HCT116 (cell line): ENCODE measurements around the gene ACTG1. TPM values are rescaled to one million over a fixed set of nuclear protein-coding genes. Genes with fewer than 3 reads are reported as not detected.

Experiments used
- ATAC-seq: fragments of 200-7000 bp; cut with Tn5 transposase; 2 replicates; pipeline ENCODE4 v1.9.1; 2020; ENCODE audit warnings: mild to moderate bottlenecking, moderate library complexity
- BruUV-seq: library from RNA; stranded (reverse); fragments of 400-500 nt; replicated peaks from 2 replicates; lab custom pipeline; 2021; lab: Mats Ljungman, UMichigan
- CTCF ChIA-PET: fragments of 300-600 bp; sonication (Branson Sonifier 250); formaldehyde crosslinking; loops from one replicate; lab custom pipeline; 2021; ENCODE audit warnings: antibody characterized with exemption; lab: Charles Lee
- POLR2A ChIA-PET: fragments of 300-600, 350-600 bp; sonication (Branson Sonifier 250); formaldehyde crosslinking; loops from one replicate; lab custom pipeline; 2021; ENCODE audit warnings: antibody characterized with exemption; lab: Charles Lee
- RAD21 ChIA-PET, 2 experiments: fragments of 300-600 bp; sonication (Branson Sonifier 250); formaldehyde crosslinking; loops; one replicate each; lab custom pipeline; 2023; ENCODE audit warnings: low total read pairs in 2 of 2; ENCODE audit not compliant: uncharacterized antibody in 2 of 2, unreplicated experiment in 2 of 2, low non-redundant PET in 1 of 2; lab: Charles Lee
- DNase-seq: peaks from one replicate; pipeline ENCODE4 v3.0.0-alpha.2; 2010; ENCODE audit warnings: low read depth, low spot score
- H2AFZ ChIP-seq: fragments of 200-600 bp; shearing (Covaris generic), sonication (generic); 2 replicates; pipeline ENCODE4 v1.6.1; 2017; ENCODE audit warnings: low read depth, mixed run types, mixed read lengths, antibody characterized with exemption, low read length; ENCODE audit not compliant: poor library complexity, severe bottlenecking
- H3K27ac ChIP-seq: 2 replicates; pipeline ENCODE4 v1.5.1; 2012; ENCODE audit warnings: low read depth, low read length
- H3K27me3 ChIP-seq: fragments of 200-600 bp; sonication (generic); 2 replicates; pipeline ENCODE4 v1.6.1; 2016; ENCODE audit warnings: mixed run types, low read length, mixed read lengths; ENCODE audit not compliant: insufficient read depth
- H3K36me3 ChIP-seq, 2 experiments: fragments of 200-500 bp in 1 of 2; fragments of 200-600 bp in 1 of 2; sonication (Bioruptor generic) in 1 of 2; sonication (generic) in 1 of 2; 2 replicates each; pipeline versions ENCODE4 v1.5.1 to v1.6.1; 2014 to 2016; ENCODE audit warnings: low read length in 2 of 2, inconsistent platforms in 1 of 2, mixed read lengths in 1 of 2, mixed run types in 1 of 2; ENCODE audit not compliant: insufficient read depth in 2 of 2, control insufficient read depth in 1 of 2
- H3K4me1 ChIP-seq, 2 experiments: fragments of 200-600 bp in 1 of 2; sonication (generic) in 1 of 2; 2 replicates each; pipeline versions ENCODE4 v1.5.1 to v1.6.1; 2012 to 2017; ENCODE audit warnings: low read length in 2 of 2, inconsistent platforms in 1 of 2, mild to moderate bottlenecking in 1 of 2, mixed read lengths in 1 of 2, mixed run types in 1 of 2, moderate library complexity in 1 of 2; ENCODE audit not compliant: insufficient read depth in 2 of 2, control insufficient read depth in 1 of 2
- H3K4me2 ChIP-seq: fragments of 200-600 bp; sonication (generic); 2 replicates; pipeline ENCODE4 v1.6.1; 2017; ENCODE audit warnings: mixed run types, low read length, mixed read lengths
- H3K4me3 ChIP-seq, 2 experiments: fragments of 200-600 bp in 1 of 2; sonication (generic) in 1 of 2; replicated peaks in 1 of 2; 2 replicates each; pipeline ENCODE4 v1.5.1; 2011 to 2016; ENCODE audit warnings: low read length in 2 of 2, control low read depth in 1 of 2, low read depth in 1 of 2, mild to moderate bottlenecking in 1 of 2, mixed read lengths in 1 of 2, mixed run types in 1 of 2
- H3K79me2 ChIP-seq: fragments of 200-600 bp; sonication (generic); 2 replicates; pipeline ENCODE4 v1.6.1; 2017; ENCODE audit warnings: mild to moderate bottlenecking, mixed run types, low read length, moderate library complexity, mixed read lengths; ENCODE audit not compliant: insufficient read depth
- H3K9ac ChIP-seq: fragments of 200-600 bp; sonication (generic); 2 replicates; pipeline ENCODE4 v1.6.1; 2016; ENCODE audit warnings: low read length, mixed read lengths
- H3K9me2 ChIP-seq: fragments of 200-600 bp; sonication (generic), shearing (Covaris generic); 2 replicates; pipeline ENCODE4 v1.6.1; 2017; ENCODE audit warnings: mixed run types, mild to moderate bottlenecking, moderate library complexity; ENCODE audit not compliant: insufficient read depth
- H3K9me3 ChIP-seq, 2 experiments: fragments of 200-500 bp in 1 of 2; fragments of 200-600 bp in 1 of 2; sonication (Bioruptor generic) in 1 of 2; sonication (generic) in 1 of 2; 2 replicates each; pipeline ENCODE4 v1.6.1; 2014 to 2017; ENCODE audit warnings: low read length in 2 of 2, mixed read lengths in 2 of 2, inconsistent platforms in 1 of 2, low read depth in 1 of 2, mild to moderate bottlenecking in 1 of 2, mixed run types in 1 of 2, moderate library complexity in 1 of 2; ENCODE audit not compliant: control insufficient read depth in 1 of 2, insufficient read depth in 1 of 2
- H4K20me1 ChIP-seq: fragments of 200-600 bp; sonication (generic), shearing (Covaris generic); 2 replicates; pipeline ENCODE4 v1.6.1; 2017; ENCODE audit warnings: mixed run types, mild to moderate bottlenecking, moderate library complexity; ENCODE audit not compliant: insufficient read depth
- CBX3 ChIP-seq: IDR thresholded peaks from 2 replicates; pipeline ENCODE4 v1.6.1; 2012; ENCODE audit warnings: low read depth
- CTCF ChIP-seq, 3 experiments: fragments of 200-600 bp in 1 of 3; sonication (generic) in 1 of 3; IDR thresholded peaks in 2 of 3; conservative IDR thresholded peaks in 1 of 3; 2 replicates each; pipeline ENCODE4 v1.5.1; 2012 to 2017; ENCODE audit warnings: low read depth in 2 of 3, low read length in 2 of 3, antibody characterized with exemption in 1 of 3, borderline replicate concordance in 1 of 3, control low read depth in 1 of 3, mild to moderate bottlenecking in 1 of 3, mixed read lengths in 1 of 3, mixed run types in 1 of 3, moderate library complexity in 1 of 3; ENCODE audit not compliant: insufficient read depth in 1 of 3
- EGR1 ChIP-seq: IDR thresholded peaks from 2 replicates; pipeline ENCODE4 v1.6.1; 2012; ENCODE audit warnings: low read depth
- ELF1 ChIP-seq: IDR thresholded peaks from 2 replicates; pipeline ENCODE4 v1.6.1; 2012; ENCODE audit warnings: low read depth, borderline replicate concordance
- EZH2 ChIP-seq: fragments of 200-600 bp; sonication (generic); IDR thresholded peaks from 2 replicates; pipeline ENCODE4 v1.6.1; 2017; ENCODE audit warnings: antibody characterized with exemption, mixed run types
- EZH2phosphoT487 ChIP-seq: fragments of 200-600 bp; IDR thresholded peaks from 2 replicates; pipeline ENCODE4 v1.6.1; 2018; ENCODE audit warnings: antibody characterized with exemption, borderline replicate concordance
- JUND ChIP-seq: IDR thresholded peaks from 2 replicates; pipeline ENCODE4 v1.6.1; 2012
- MAX ChIP-seq: IDR thresholded peaks from 2 replicates; pipeline ENCODE4 v1.6.1; 2012
- POLR2A ChIP-seq: IDR thresholded peaks from 2 replicates; pipeline ENCODE4 v1.7.0; 2011; ENCODE audit warnings: borderline replicate concordance; ENCODE audit not compliant: insufficient read depth, insufficient read length; ENCODE audit errors: extremely low read depth
- POLR2AphosphoS5 ChIP-seq: IDR thresholded peaks from 2 replicates; pipeline ENCODE4 v1.6.1; 2011; ENCODE audit warnings: mild to moderate bottlenecking, low read depth, low read length, moderate library complexity
- RAD21 ChIP-seq: IDR thresholded peaks from 2 replicates; pipeline ENCODE4 v1.6.1; 2012; ENCODE audit warnings: low read depth, mild to moderate bottlenecking
- SP1 ChIP-seq: IDR thresholded peaks from 2 replicates; pipeline ENCODE4 v1.6.1; 2012; ENCODE audit warnings: low read depth
- TCF7L2 ChIP-seq: IDR thresholded peaks from 2 replicates; pipeline ENCODE4 v1.7.0; 2011; ENCODE audit warnings: borderline replicate concordance, inconsistent platforms; ENCODE audit not compliant: insufficient read depth, insufficient read length; ENCODE audit errors: extremely low read depth
- YY1 ChIP-seq: IDR thresholded peaks from 2 replicates; pipeline ENCODE4 v1.6.1; 2011; ENCODE audit warnings: low read length, low read depth, moderate library complexity, mild to moderate bottlenecking; ENCODE audit not compliant: insufficient replicate concordance; ENCODE audit errors: extremely low read depth
- ZFX ChIP-seq: fragments of 450-650 bp; IDR thresholded peaks from 2 replicates; pipeline ENCODE4 v1.6.1; 2017
- ZNF274 ChIP-seq: fragments of 200-500 bp; sonication (Bioruptor generic); IDR thresholded peaks from 2 replicates; pipeline ENCODE4 v1.6.1; 2014; ENCODE audit warnings: mild to moderate bottlenecking, low read depth, low read length, inconsistent platforms
- intact Hi-C: fragments of 100-400 bp; cut with micrococcal nuclease; formaldehyde crosslinking; loops from 2 replicates; pipeline ENCODE4 v1.10.0; 2022
- total RNA-seq: library from RNA; stranded (reverse); gene quantifications from one replicate; pipeline ENCODE4 v1.2.1, GENCODE V29; 2021; ENCODE audit not compliant: unreplicated experiment
- TF ChIP-seq, protein P1 (sequence below): IDR thresholded peaks from 2 replicates; pipeline ENCODE4 v1.6.1; 2012

The ACTG1 gene
- total RNA-seq, 1 experiment from 2014 or later: 6,223 TPM

- RAD21 ChIA-PET: no interaction called here
- Histone ChIP-seq H3K4me2 (no peak overlapping the region), H3K27me3 (no peaks in the 10 kb centered on the region), H3K9me2 (no peaks in the 10 kb centered on the region), H4K20me1 (no peaks in the 10 kb centered on the region), H3K9me3 (no peaks in the 10 kb centered on the region), H3K79me2 (no peaks in the 10 kb centered on the region), H3K9ac (no peak overlapping the region), H3K27ac (no peak overlapping the region), H3K4me3 (no peak overlapping the region), H3K4me1 (peaks cover 6 to 34% of the 10 kb centered on the region in 2 experiments; a peak in 3 of 4 replicates), H3K36me3 (no peaks in the 10 kb centered on the region), H2AFZ (no peak overlapping the region)
- intact Hi-C loops: loop anchor here (5.0 kb wide), 2 partner anchors 183 to 333 kb away; no protein-coding TSS in a partner anchor
- ATAC-seq (no peak), DNase-seq (no peak)
- CTCF ChIA-PET: no interaction called here
- BruUV-seq: no TSS peak
- POLR2A ChIA-PET: interaction anchor here (1.7 kb wide), 1 partner anchor 80 kb away, joined by 4 read pairs; the partner anchor contains the start of gene BAHCC1
- TF ChIP-seq POLR2AphosphoS5: no peak
- no peak for TF ChIP-seq EZH2phosphoT487
- TF ChIP-seq EGR1: no peak
- TF ChIP-seq CBX3: no peak
- TF ChIP-seq ZNF274: no peak
- no peak for TF ChIP-seq RAD21
- no peak for TF ChIP-seq POLR2A
- TF ChIP-seq TCF7L2: no peak
- no peak for TF ChIP-seq JUND
- no peak for TF ChIP-seq YY1
- TF ChIP-seq CTCF (IDR thresholded peaks at IDR 0.05 in 2 of 3, conservative IDR thresholded peaks at IDR 0.05 in 1 of 3; ENCODE audit: borderline replicate concordance in 1 of 3, insufficient read depth in 1 of 3, low read depth in 2 of 3, low read length in 2 of 3): no peak
- no peak for TF ChIP-seq EZH2
- TF ChIP-seq, protein P1, sequence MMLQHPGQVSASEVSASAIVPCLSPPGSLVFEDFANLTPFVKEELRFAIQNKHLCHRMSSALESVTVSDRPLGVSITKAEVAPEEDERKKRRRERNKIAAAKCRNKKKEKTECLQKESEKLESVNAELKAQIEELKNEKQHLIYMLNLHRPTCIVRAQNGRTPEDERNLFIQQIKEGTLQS: no peak
- no peak for TF ChIP-seq ZFX
- TF ChIP-seq ELF1: no peak
- no peak for TF ChIP-seq SP1
- TF ChIP-seq MAX: no peak
These were observed 37.6 kb downstream of the ACTG1 start for GRCh38 chr17:81474958-81475357.
